DMS 273 (cell line): Measurements from ENCODE around the gene AGPAT1.
"Not testable (repeated sequence)": the region's sequence is repeated elsewhere in the genome, so short reads cannot be mapped to it uniquely, and the experiment has no call there.

Source experiments
- DNase-seq: peaks from one replicate; lab custom pipeline; 2025; ENCODE audit not compliant: unreplicated experiment; lab: John Stamatoyannopoulos, UW

Gene AGPAT1

DNA sequence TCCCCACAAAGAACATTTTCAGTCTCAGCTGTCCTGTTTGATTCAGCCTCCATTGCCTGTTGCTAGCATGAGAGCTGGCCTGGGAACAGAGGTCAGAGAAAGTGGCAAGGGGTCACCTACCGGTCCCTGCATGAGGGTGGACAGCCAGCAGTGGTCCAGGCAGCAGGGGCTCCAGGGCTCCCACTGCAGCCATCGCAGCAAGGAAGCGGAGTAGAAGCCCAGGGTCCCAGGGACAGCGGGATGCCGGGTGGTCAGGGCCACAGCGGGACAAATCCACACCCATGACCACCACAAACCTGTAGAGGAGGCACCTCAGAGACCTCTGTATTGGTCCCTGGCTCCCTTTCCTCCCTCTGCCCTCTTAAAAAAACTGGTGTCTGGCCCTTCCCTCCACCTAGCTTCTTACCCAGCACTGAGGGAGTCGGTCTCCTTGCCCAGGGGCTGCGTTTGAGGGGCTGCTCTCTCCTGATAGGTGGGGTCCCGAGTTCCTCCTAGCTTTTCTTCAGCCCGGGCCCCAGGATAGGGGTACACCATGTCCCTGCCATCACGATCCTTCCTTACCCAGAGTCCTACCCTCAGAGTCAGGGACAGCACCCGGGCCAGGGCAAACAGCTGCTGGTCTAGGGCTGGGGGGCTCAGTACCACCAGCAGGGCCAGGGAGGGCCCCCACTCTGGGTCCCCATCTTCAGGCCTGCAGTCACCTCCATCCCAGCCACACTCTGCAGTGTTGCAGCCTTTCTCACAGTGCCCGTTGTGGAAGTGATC is 25.0 kb upstream of the AGPAT1 start:
- no peak for DNase-seq

- DNase-seq = no peak
Observed at GRCh38 chr6:32198866-32199265, 23.0 kb upstream of the AGPAT1 start.

GRCh38 chr6:32198345-32198696 is 22.4 kb upstream of the AGPAT1 start:
- no peak for DNase-seq

- no peak for DNase-seq
Observed at GRCh38 chr6:32196682-32197616, 21.1 kb upstream of the AGPAT1 start.

- DNase-seq = peak; percentile 82
Observed at GRCh38 chr6:32195902-32196681, 20.2 kb upstream of the AGPAT1 start.

DNA sequence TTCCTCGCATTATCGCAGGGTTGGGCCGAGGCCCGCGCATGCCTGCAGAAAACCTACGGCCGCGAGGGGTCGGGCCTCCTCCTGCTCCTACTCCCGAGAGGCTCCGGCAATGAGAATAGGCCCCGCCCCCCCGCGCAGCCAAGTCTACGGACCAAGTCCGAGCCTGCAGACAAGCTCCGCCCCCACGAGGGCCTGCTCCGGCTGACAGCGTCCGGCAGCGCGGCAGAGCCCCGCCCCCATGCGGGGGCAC is 19.7 kb upstream of the AGPAT1 start:
- DNase-seq = peak; percentile 100

DNA sequence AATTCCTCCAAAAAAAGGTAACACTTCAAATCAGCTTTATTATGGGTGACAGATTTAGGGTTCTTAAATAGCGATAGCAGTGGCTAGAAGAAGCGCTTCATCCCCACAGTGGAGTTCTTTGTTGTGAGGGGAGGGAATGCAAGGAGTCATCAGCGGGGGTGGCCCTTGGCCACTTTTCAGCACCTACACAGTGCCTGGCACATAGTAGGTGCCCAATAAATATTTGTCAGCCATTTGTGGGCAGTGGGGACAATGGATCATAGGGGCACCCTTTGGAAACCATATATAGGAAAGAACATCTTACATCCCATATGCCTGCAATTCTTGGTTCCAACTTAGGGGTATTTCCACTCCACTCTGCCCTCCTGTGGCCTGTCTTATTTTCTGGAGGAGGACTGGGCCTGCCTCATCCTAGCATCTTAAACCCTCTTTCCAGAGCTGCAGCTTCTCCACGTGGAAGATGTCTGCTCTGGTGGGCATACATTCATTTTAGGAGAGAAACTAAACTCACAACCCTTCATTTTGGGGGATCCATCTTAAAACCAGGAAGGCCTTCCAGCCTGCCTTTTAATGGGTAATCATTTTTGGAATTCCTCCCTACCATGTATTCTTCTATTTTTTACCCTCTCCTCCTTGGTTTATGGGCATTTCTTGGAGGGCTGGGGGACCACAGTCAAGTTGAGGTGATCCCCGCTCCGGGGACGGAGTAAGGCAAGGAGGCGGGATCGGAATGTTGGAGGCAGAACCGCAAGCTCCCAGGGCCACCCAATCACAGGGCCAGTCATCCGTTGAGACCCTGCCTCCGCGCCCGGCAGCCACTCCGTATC is 19.2 kb upstream of the AGPAT1 start:
- peak; percentile 75 for DNase-seq

GRCh38 chr6:32194388-32194787 is 18.5 kb upstream of the AGPAT1 start:
- no peak for DNase-seq

DNA sequence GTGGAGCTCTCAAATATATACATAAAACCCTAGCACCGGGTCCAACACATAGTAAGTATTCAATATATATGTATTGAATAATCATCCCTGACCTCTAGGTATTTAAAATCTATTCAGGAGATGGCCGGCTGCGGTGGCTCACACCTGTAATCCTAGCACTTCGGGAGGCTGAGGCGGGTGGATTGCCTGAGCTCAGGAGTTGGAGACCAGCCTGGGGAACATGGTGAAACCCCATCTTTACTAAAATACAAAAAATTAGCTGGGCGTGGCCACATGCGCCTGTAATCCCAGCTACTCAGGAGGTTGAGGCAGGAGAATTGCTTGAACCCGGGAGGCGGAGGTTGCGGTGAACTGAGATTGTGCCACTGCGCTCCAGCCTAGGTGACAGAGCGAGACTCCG is 17.2 kb upstream of the AGPAT1 start:
- not testable (repeated sequence) for DNase-seq

GRCh38 chr6:32192608-32193039 is 16.7 kb upstream of the AGPAT1 start, which contains the start of gene GPSM3:
GPSM3 (minus strand) TSS chr6:32192643; CDS start chr6:32192513, 130 bp downstream.
- no peak for DNase-seq

DNA sequence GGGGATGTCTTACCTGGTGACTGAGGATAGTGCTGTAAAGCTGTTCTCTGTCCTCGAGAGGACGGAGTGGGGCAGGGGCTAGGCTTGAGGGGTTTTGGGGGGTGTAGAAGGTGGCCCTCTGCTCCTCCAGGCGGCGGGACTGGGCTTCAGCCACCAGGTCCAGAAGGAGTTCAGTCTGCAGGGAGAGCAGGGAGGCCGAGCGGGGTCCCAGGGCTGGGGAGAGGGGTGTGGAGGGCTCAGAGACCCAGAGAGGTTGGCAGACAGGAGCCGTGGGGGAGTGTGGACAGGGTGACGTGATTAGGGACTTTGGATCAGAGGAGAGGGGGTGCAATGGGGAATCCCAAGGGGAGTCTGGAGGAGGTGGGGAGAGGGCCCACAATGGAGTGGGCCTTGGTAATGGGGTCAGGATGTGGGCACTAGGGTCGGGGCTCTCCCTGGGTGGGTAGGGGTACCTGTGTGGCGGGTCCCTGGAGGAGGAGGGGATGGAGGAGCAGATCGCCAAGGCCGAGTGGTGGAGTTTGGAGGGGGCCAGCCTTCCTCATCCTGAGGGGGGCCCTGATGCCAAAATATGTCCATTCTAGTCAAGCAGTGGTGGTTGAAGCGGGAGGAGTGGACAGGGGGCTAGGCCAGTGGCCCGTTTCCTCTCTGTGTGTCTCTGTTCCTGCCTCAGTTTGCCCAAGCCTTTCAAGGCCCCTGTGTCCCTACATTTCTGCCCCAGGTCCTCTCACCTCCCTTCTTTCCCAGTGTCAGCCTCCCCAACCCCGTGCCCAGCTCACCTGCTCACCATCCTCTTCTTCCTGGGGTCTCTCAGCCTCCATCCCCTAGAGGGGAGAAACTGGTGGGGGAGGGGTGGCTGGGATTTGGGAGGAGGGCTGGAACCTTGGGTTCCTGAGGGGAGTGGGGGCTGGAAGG is 16.1 kb upstream of the AGPAT1 start:
- no peak for DNase-seq

DNA sequence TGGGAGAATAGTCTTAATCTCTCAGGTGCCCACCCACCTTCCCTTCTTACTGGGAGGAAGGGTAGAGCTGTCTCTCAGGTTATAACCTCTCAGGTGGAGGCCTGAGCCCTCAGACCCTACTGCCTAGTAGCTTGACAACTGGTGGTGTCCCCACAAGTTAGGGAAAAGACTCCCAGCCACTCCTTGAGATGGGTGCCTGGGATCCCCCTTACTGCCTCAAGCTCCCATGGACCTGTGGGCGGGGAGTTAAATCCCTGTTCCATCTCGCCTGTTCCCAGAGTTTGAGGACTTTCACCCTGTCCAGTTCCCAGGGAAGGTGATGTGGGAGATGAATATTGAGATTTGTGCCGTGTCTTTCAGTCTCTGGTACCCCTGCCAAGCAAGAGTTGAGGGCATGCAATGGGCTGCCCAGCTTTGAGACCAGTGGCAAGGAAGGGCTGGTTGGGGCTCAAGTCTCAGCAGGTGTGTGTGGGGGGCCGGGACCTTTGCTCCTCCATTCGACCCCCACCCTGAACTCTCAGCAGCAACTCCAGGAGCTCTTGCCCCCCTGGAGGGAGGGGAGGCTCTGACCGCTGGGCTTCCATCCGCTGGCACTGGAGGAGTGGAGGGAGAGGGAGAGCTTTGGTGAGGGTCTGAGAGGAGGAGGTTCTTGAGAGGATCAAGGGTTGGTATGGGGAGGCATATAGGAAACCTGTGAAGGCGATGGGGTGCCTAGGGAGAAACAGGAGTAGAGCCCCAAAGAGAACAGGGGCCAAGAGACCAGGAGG is 15.2 kb upstream of the AGPAT1 start:
- DNase-seq = no peak

GRCh38 chr6:32190054-32190851 is 14.4 kb upstream of the AGPAT1 start, which contains the start of gene PBX2:
PBX2 (minus strand) TSS chr6:32190202; CDS start chr6:32189915, 287 bp downstream.
- DNase-seq = peak; percentile 90

DNA sequence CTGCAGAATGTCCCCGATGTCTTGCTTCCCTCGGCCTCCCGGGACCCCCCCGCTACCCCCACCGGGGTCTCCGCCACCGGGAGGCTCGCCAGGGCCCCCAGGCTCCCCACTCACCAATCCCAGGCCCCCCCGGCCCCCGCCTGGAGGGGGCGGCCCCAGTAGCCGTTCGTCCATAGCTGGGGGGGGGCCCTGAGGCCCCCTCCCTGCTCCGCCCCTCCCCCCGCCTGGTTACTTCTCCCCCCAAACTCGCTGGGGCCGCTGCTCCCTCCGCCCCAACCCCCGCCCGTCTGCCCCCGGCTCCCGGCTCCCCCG is 13.8 kb upstream of the AGPAT1 start:
- no peak for DNase-seq

DNA sequence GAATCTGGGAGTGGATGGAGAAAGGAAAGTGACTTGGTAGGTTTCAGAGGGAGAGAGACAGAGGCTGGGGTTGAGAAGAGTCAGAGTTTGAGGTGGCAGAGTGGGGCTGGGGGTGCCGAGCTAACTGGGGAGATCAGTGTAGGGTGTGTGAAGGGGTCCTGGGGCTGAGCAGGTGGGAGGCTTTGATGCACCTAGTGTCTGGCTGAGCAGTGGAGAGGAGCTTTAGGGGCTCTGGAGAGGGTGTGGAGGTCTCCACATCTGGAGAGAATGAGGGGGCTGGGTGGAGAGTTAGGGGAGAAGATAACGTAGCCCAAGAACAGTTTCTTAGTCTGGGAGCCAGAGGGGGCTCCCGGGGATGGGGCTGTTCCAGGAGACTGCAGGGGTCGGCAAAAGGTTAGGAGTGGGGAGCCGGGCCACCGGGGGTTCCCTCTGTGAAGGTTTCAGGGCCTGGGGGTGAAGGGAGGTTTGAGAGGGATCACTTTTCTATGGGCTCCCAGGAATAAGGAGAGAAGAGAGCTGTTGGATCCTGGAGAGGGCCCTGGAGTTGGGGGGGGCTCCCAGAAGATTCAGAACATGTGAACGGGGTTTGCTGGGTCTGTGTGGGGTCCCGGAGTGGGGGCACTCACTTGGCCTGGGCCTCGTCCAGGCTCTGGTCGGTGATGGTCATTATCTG is 13.3 kb upstream of the AGPAT1 start:
- no peak for DNase-seq

- no peak for DNase-seq
Observed at GRCh38 chr6:32188381-32189068, 12.6 kb upstream of the AGPAT1 start.
